ENCODE results near the gene PDZRN3. TPM values are rescaled to one million over a fixed set of nuclear protein-coding genes. Genes with fewer than 3 reads are reported as not detected.

Gene PDZRN3
- total RNA-seq, 1 experiment from 2014 or later: 12.5 TPM

- peaks cover 11% of the 10 kb centered on the region for H3K4me1 Mint-ChIP-seq (ENCODE audit: low read depth, unreplicated experiment)
- intact Hi-C loops (cut with micrococcal nuclease; ENCODE audit: unreplicated experiment): no loop called here
- no peaks in the 10 kb centered on the region for H3K36me3 ChIP-seq (ENCODE audit: control insufficient read depth, insufficient read depth, low read length)
- no TSS peak for BruUV-seq (replicated peaks)
- H3K4me1 ChIP-seq: peaks cover 19% of the 10 kb centered on the region
- no peaks in the 10 kb centered on the region for H3K9me3 ChIP-seq
- no peaks in the 10 kb centered on the region for H3K36me3 Mint-ChIP-seq (ENCODE audit: insufficient read depth, unreplicated experiment)
- DNase-seq: no peak
- no peaks in the 10 kb centered on the region for H3K27me3 ChIP-seq (replicated peaks; ENCODE audit: control insufficient read depth, insufficient read depth, low read length)
- H3K4me3 ChIP-seq (ENCODE audit: low read depth, low read length): no peak overlapping the region
- TF ChIP-seq, protein P1, sequence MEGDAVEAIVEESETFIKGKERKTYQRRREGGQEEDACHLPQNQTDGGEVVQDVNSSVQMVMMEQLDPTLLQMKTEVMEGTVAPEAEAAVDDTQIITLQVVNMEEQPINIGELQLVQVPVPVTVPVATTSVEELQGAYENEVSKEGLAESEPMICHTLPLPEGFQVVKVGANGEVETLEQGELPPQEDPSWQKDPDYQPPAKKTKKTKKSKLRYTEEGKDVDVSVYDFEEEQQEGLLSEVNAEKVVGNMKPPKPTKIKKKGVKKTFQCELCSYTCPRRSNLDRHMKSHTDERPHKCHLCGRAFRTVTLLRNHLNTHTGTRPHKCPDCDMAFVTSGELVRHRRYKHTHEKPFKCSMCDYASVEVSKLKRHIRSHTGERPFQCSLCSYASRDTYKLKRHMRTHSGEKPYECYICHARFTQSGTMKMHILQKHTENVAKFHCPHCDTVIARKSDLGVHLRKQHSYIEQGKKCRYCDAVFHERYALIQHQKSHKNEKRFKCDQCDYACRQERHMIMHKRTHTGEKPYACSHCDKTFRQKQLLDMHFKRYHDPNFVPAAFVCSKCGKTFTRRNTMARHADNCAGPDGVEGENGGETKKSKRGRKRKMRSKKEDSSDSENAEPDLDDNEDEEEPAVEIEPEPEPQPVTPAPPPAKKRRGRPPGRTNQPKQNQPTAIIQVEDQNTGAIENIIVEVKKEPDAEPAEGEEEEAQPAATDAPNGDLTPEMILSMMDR (IDR thresholded peaks at IDR 0.05; ENCODE audit: insufficient read depth in 1 of 2, low read depth in 1 of 2, low read length in 1 of 2, severe bottlenecking in 1 of 2, unreplicated experiment in 1 of 2): no peak
- H3K27ac Mint-ChIP-seq (ENCODE audit: unreplicated experiment): no peak overlapping the region
- H3K27me3 Mint-ChIP-seq (ENCODE audit: insufficient read depth, unreplicated experiment): no peaks in the 10 kb centered on the region
- CTCF ChIA-PET: no interaction called here
- no peak overlapping the region for H3K4me3 Mint-ChIP-seq (ENCODE audit: unreplicated experiment)
- POLR2A ChIA-PET: no interaction called here
- no peaks in the 10 kb centered on the region for H3K9me3 Mint-ChIP-seq (ENCODE audit: unreplicated experiment)
Measured at GRCh38 chr3:73447111-73447510, 177.6 kb downstream of the PDZRN3 start.

DNA sequence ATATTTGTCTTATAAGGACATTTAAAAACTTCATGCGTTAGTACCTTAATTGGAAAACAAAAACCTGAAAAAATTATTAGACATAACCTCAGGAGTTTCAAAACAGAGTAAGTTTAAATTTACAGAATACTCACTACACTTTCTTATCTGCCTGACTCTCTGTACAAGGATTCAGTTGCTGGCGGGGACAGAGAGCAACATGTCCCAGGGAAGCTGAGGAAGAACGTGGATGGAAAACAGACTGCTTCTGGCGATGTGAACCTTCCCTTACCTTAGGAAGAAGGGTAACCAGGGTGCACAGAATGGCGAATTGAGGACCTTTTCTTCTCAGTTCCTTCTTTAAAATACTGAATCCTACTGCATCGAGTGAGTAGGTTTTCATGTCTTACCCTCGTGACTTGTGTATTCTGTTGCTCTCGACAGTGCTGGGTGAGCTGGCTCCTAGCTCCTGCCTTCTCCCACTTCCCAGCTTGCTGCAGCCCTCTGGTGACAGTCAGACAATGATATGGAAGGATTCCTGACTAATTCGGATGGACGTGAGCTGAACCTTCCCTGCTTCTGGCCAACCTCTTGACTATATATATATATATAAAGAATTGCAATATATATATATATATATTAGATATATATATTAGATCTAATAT lies 178.2 kb downstream of the PDZRN3 start:
- intact Hi-C loops (cut with micrococcal nuclease; ENCODE audit: unreplicated experiment): no loop called here

GRCh38 chr3:73442886-73443285 lies 181.9 kb downstream of the PDZRN3 start:
- H3K4me3 Mint-ChIP-seq (ENCODE audit: unreplicated experiment): no peak overlapping the region
- no peaks in the 10 kb centered on the region for H3K9me3 ChIP-seq
- H3K4me3 ChIP-seq (ENCODE audit: low read depth, low read length): no peak overlapping the region
- no peaks in the 10 kb centered on the region for H3K9me3 Mint-ChIP-seq (ENCODE audit: unreplicated experiment)
- H3K4me1 Mint-ChIP-seq (ENCODE audit: low read depth, unreplicated experiment): no peaks in the 10 kb centered on the region
- ChIA-PET POLR2A (no interaction called here), CTCF (no interaction called here)
- H3K36me3 ChIP-seq (ENCODE audit: control insufficient read depth, insufficient read depth, low read length): no peaks in the 10 kb centered on the region
- H3K4me1 ChIP-seq: no peaks in the 10 kb centered on the region
- no peak for DNase-seq
- H3K36me3 Mint-ChIP-seq (ENCODE audit: insufficient read depth, unreplicated experiment): no peaks in the 10 kb centered on the region
- no peaks in the 10 kb centered on the region for H3K27me3 ChIP-seq (replicated peaks; ENCODE audit: control insufficient read depth, insufficient read depth, low read length)
- no peak overlapping the region for H3K27ac Mint-ChIP-seq (ENCODE audit: unreplicated experiment)
- BruUV-seq (replicated peaks): no TSS peak
- intact Hi-C loops (cut with micrococcal nuclease; ENCODE audit: unreplicated experiment): no loop called here
- TF ChIP-seq, protein P1 (IDR thresholded peaks at IDR 0.05; ENCODE audit: insufficient read depth in 1 of 2, low read depth in 1 of 2, low read length in 1 of 2, severe bottlenecking in 1 of 2, unreplicated experiment in 1 of 2): no peak
- no peaks in the 10 kb centered on the region for H3K27me3 Mint-ChIP-seq (ENCODE audit: insufficient read depth, unreplicated experiment)

More for the DNA sequence above, 178.2 kb downstream of the PDZRN3 start:
- ChIA-PET CTCF (no interaction called here), POLR2A (no interaction called here)
- no peak overlapping the region for H3K4me3 Mint-ChIP-seq (ENCODE audit: unreplicated experiment)
- peaks cover 6% of the 10 kb centered on the region for H3K4me1 Mint-ChIP-seq (ENCODE audit: low read depth, unreplicated experiment)
- Histone ChIP-seq H3K36me3 (ENCODE audit: control insufficient read depth, insufficient read depth, low read length) (no peaks in the 10 kb centered on the region), H3K9me3 (no peaks in the 10 kb centered on the region), H3K4me1 (peaks cover 14% of the 10 kb centered on the region), H3K27me3 (replicated peaks; ENCODE audit: control insufficient read depth, insufficient read depth, low read length) (no peaks in the 10 kb centered on the region), H3K4me3 (ENCODE audit: low read depth, low read length) (no peak overlapping the region)
- no TSS peak for BruUV-seq (replicated peaks)
- DNase-seq: no peak
- H3K9me3 Mint-ChIP-seq (ENCODE audit: unreplicated experiment): no peaks in the 10 kb centered on the region
- H3K27ac Mint-ChIP-seq (ENCODE audit: unreplicated experiment): no peak overlapping the region
- H3K27me3 Mint-ChIP-seq (ENCODE audit: insufficient read depth, unreplicated experiment): no peaks in the 10 kb centered on the region
- TF ChIP-seq, protein P1 (IDR thresholded peaks at IDR 0.05; ENCODE audit: insufficient read depth in 1 of 2, low read depth in 1 of 2, low read length in 1 of 2, severe bottlenecking in 1 of 2, unreplicated experiment in 1 of 2): no peak
- H3K36me3 Mint-ChIP-seq (ENCODE audit: insufficient read depth, unreplicated experiment): no peaks in the 10 kb centered on the region
